ENCODE results near the gene SMYD3.

The SMYD3 gene

GRCh38 chr1:246267426-246267825 is 239.7 kb downstream of the SMYD3 start:
- no peak for DNase-seq

DNA sequence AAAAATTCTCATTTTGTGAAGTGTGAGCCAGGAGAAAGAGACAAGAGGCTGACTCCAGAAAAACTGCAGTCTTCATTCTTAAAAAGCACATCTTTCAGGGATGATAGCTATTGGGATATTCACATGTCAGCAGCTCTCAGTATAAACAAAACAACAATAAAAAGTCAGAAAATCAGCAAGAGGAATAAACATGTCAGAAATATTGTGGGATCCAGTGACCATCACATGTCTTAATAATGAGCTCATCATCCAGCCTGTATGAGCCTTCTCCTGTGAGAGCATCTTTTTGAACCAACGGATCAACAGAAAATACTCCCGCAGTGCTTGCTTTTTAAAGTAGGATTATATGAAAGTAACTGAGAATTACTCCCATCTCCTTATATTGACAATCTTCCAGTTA is 241.6 kb downstream of the SMYD3 start:
- DNase-seq: no peak

GRCh38 chr1:246262281-246262680 is 244.8 kb downstream of the SMYD3 start:
- no peak for DNase-seq

GRCh38 chr1:246261639-246262038 is 245.4 kb downstream of the SMYD3 start:
- DNase-seq: no peak

- DNase-seq: no peak
Observed at GRCh38 chr1:246258250-246258649, 248.8 kb downstream of the SMYD3 start.

DNA sequence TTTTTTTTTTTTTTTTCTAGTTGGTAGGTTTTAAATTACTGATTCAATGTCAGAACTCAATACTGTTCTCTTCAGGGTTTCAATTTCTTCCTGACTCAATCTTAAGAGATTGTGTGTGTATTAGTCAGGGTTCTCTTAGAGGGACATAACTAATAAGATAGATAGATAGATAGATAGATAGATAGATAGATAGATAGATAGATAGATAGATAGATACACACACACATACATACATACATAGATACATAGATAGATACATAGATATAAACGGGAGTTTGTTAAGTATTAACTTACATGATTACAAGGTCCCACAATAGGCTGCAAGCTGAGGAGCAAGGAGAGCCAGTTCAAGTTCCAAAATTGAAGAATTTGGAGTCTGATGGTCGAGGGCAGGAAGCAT is 251.3 kb downstream of the SMYD3 start:
- DNase-seq: no peak

- no peak for DNase-seq
Observed at GRCh38 chr1:246254854-246255253, 252.2 kb downstream of the SMYD3 start.

GRCh38 chr1:246246430-246246829 is 260.6 kb downstream of the SMYD3 start:
- no peak for DNase-seq

DNA sequence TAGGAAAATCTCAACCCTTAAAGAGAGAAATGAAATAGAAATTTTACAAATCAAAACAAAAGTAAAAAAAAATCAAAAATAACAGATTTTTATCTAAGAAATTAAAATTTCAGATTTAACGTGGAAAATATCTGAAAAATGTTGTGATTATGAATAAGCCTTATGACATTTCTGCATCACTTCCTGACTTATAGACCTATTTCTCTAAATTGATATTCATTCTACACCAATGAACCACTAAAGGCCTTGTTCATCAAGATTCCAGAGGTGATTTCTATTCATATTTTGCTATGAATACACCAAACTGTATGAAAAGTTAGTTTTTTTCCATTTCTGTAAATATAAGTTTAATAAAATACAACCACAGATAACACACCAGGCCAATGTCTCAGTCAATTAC is 261.5 kb downstream of the SMYD3 start:
- no peak for DNase-seq

DNA sequence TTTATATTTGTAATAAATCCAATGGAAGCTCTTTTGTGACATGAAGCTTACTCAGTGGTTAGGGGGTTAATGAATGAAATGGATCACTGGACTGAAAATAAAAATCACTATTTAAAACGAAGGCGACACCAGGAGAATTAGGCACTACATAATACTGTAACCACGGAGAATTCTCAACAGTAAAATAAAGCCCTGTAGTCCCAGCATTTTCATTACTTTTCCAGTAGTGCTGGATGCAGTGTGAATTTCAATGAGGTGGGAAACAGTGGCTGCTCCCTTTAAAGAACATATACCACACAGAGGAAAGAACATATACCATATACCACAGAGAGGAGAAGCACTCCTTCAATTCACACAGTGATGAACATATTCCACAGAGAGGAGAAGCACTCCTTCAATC is 275.0 kb downstream of the SMYD3 start:
- no peak for DNase-seq

DNA sequence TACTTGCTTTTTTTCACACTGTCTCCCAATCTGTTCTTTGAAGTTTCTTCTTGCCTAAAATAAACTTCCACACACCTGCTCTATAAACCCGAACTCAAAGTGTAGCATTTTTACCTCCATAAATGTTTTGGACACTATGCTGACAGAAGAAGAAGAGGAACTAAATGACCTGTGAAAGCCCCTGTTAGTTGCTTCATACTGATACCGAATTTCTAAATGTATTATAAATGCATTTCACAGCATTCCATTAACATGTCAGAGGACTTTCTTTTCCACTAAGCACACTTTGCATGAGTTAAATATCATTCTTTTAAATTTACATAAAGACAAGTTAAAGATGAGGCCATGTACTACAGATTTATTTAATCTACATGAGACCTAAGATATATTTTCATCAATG is 281.0 kb downstream of the SMYD3 start:
- no peak for DNase-seq

DNA sequence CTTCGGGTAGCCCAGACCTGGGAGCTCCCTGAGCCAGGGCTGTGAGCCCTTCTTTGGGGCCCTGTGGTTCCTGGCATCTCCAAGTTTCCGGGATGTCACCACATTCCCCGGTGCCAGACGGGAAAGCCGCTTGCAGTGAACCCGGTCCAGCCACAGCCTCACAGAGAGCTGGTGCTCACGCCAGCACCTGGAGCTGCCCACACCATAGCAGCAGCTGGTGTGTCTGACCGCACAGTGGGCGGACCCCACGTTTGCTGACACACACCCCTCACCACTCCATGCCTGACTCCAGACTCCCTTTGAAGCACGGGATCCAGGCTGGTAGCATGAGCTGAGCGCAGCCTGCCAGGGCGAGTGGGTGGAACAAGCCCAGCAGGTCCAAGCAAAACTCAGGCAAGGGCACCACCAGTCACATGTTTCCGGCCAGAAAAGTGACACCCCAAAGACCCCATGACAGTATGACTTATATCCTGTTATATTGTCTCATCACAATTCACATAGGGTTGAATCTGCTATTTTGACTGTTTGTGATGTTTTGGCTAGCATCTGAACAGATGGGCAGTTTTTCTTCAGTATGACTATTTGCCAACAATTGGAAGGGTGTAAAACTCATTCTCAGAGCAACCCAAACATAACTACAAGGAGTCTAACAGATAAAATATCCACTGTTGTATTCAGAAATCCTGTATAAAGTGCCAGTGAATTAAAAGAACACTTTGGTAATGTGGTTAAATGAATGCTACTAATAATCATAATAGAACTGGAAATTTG is 285.4 kb downstream of the SMYD3 start:
- no peak for DNase-seq

DNA sequence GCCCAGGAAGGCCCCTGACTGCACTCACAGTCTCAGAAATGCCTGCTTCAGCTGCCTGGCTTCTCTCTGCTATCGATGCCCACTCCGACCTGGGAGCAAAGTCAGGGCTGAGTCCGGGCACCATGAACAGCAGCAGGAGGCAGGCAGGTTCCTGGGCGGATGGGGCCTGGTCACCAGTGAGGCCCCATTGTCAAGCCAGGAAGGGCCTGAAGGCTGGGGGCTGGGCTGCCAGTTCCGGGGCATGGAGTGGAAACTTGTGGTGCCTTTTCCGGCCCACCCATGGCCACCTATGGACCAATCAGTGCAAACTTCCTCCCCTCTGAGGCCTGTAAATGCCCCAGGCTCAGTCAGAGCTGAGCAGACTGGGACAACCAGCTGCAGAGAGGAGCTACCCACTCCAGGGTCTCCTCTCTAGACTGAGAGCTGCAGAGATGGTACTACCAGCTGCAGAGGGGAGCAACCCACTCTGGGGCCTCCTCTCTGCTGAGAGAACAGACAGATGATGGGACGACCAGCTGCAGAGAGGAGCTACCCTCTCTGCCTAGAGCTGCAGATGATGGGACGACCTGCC is 286.5 kb downstream of the SMYD3 start:
- DNase-seq: no peak

- DNase-seq: no peak
Observed at GRCh38 chr1:246219508-246220030, 287.5 kb downstream of the SMYD3 start.

DNA sequence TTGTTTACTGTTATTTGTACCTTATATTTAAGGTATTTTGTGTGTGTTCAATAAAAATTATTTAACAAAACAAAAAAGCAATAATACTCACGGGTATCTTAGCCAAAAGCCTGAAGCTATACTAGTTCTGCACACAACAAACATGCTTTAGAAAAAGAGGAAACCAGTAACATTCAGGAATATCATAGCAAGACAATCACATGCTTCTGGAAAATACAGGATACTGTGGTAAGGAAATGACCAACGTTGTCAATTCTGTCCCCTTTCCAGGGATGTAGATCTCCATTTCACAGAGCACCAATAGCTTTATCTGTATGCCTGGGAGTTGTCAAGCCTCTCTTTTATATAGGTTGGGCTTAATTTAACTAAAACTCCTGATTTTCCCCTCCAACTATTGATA is 288.4 kb downstream of the SMYD3 start:
- DNase-seq: no peak

- no peak for DNase-seq
Observed at GRCh38 chr1:246216906-246217305, 290.2 kb downstream of the SMYD3 start.

DNA sequence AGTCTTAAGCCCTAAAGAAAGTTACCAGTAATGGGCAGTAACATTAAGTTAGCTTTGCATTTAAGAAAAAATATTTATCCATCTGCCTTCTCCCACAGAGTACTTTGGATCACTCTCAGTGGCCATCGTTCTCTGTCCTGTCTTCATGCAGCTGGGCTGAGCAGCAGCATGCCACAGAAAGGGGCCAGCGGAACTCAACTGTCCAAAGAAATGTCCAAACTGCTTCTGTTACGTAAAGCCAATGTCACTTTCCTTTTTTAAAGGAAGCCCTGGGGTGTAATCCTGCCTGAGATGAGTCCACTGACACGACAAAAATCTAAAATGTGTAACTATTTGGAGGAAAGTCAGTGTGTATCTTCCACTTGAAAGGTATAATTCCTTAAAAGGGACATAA is 291.6 kb downstream of the SMYD3 start:
- no peak for DNase-seq

- DNase-seq: peak; percentile 98
Observed at GRCh38 chr1:246214708-246215509, 292.2 kb downstream of the SMYD3 start.

- no peak for DNase-seq
Observed at GRCh38 chr1:246213947-246214346, 293.1 kb downstream of the SMYD3 start.

GRCh38 chr1:246213502-246213901 is 293.6 kb downstream of the SMYD3 start:
- no peak for DNase-seq

- no peak for DNase-seq
Observed at GRCh38 chr1:246213036-246213435, 294.0 kb downstream of the SMYD3 start.

DNA sequence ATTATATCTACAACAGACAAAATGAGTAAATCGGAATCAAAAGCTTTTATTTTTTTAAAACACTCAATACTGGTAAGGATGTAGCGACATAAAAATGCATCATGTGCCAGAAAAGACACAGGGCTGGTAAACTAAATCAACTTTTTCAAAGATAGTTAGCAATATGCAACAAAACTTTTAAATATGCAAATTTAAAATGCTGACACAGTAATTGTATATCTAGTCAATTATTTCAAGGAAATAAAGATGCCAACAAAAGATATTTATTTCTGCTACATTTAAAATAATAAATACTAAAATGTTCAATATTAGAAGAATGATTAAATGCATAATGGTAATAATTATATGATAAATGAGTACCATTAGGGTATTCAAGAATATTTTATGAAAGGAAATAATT is 295.1 kb downstream of the SMYD3 start:
- DNase-seq: no peak

DNA sequence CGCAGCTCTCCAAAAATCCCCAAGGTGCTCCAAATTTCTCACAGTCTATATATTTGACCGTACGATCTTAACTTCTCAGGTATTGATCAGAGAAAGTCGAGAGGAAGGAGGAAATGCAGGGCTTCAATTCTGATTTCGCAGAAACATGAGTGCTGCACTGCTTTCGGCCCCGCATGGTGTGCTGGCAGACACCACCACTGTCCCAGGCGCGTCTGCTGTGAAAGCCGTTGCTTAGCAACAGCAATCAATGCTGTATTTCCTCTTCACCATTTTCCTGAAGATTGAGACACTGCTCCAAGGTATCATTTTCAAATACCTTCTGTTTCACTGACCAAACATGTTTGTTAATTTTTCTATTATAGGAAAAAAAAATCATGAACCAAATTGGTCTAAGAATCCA is 296.3 kb downstream of the SMYD3 start:
- DNase-seq: no peak

GRCh38 chr1:246208105-246208504 is 299.0 kb downstream of the SMYD3 start:
- DNase-seq: no peak
